H1 (cell line): ENCODE measurements around the gene WNT5A. TPM values are rescaled to one million over a fixed set of nuclear protein-coding genes. Genes with fewer than 3 reads are reported as not detected.

Experiments used
- CTCF ChIA-PET: fragments of 300-600 bp; sonication (Branson Sonifier 250); formaldehyde crosslinking; loops from one replicate; lab custom pipeline; 2021; ENCODE audit not compliant: partially characterized antibody; lab: Charles Lee
- POLR2A ChIA-PET: fragments of 300-600 bp; sonication (Branson Sonifier 250); formaldehyde crosslinking; loops from one replicate; lab custom pipeline; 2021; ENCODE audit warnings: inconsistent platforms; ENCODE audit not compliant: partially characterized antibody; lab: Charles Lee
- DNase-seq, 2 experiments: peaks; one replicate each; pipeline versions ENCODE4 v3.0.0 to v3.0.0-alpha.2; 2010 to 2022; ENCODE audit warnings: low spot score in 2 of 2, low read depth in 1 of 2, mixed read lengths in 1 of 2
- FAIRE-seq: peaks from 2 replicates; lab custom pipeline; 2011; peaks lifted over from hg19 to GRCh38; lab: Jason Lieb, UNC
- H2AFZ ChIP-seq: 2 replicates; pipeline ENCODE4 v1.8.1; 2012; ENCODE audit warnings: low read length, inconsistent platforms
- H2AK5ac ChIP-seq: 2 replicates; pipeline ENCODE4 v1.6.1; 2013; ENCODE audit warnings: low read depth, low read length
- H2BK120ac ChIP-seq: replicated peaks from 2 replicates; pipeline ENCODE3; 2013; ENCODE audit warnings: low read depth, low read length, inconsistent platforms
- H2BK12ac ChIP-seq: 2 replicates; pipeline ENCODE4 v1.6.1; 2013; ENCODE audit warnings: low read depth, low read length
- H2BK15ac ChIP-seq: 2 replicates; pipeline ENCODE4 v1.6.1; 2013; ENCODE audit warnings: low read length
- H2BK20ac ChIP-seq: 2 replicates; pipeline ENCODE4 v1.6.1; 2013; ENCODE audit warnings: low read length
- H2BK5ac ChIP-seq: 2 replicates; pipeline ENCODE4 v1.6.1; 2013; ENCODE audit warnings: low read depth, low read length
- H3K14ac ChIP-seq: 2 replicates; pipeline ENCODE4 v1.6.1; 2013; ENCODE audit warnings: inconsistent platforms; ENCODE audit not compliant: insufficient read length
- H3K18ac ChIP-seq: 2 replicates; pipeline ENCODE4 v1.6.1; 2013; ENCODE audit warnings: low read length; ENCODE audit errors: extremely low read depth
- H3K23ac ChIP-seq: 2 replicates; pipeline ENCODE4 v1.6.1; 2013; ENCODE audit warnings: inconsistent platforms; ENCODE audit not compliant: insufficient read length
- H3K23me2 ChIP-seq: 2 replicates; pipeline ENCODE4 v1.6.1; 2013; ENCODE audit warnings: low read depth, low read length
- H3K27ac ChIP-seq: 2 replicates; pipeline ENCODE4 v1.6.1; 2011; ENCODE audit warnings: low read depth, low read length, inconsistent platforms
- H3K27me3 ChIP-seq, 4 experiments: replicated peaks in 1 of 4; 1 replicate in 1 of 4; 2 replicates in 3 of 4; pipeline versions ENCODE4 v1.6.1 to v1.8.1; 2011 to 2013; ENCODE audit warnings: low read length in 3 of 4, mild to moderate bottlenecking in 3 of 4, inconsistent platforms in 2 of 4, mixed read lengths in 2 of 4, moderate library complexity in 1 of 4; ENCODE audit not compliant: control insufficient read depth in 3 of 4, insufficient read depth in 3 of 4; ENCODE audit errors: extremely low read depth in 1 of 4
- H3K36me3 ChIP-seq, 4 experiments: 2 replicates each; pipeline versions ENCODE4 v1.6.1 to v1.8.1; 2011 to 2013; ENCODE audit warnings: mild to moderate bottlenecking in 4 of 4, low read length in 3 of 4, moderate library complexity in 2 of 4, control low read depth in 1 of 4, inconsistent platforms in 1 of 4; ENCODE audit not compliant: insufficient read depth in 4 of 4, control insufficient read depth in 2 of 4
- H3K4ac ChIP-seq: replicated peaks from 2 replicates; pipeline ENCODE3; 2013; ENCODE audit warnings: low read length, low read depth, mixed read lengths, inconsistent platforms; ENCODE audit not compliant: insufficient read length
- H3K4me1 ChIP-seq, 4 experiments: replicated peaks in 1 of 4; 1 replicate in 1 of 4; 2 replicates in 3 of 4; pipeline versions ENCODE4 v1.6.1 to v1.8.1; 2011 to 2013; ENCODE audit warnings: low read length in 3 of 4, inconsistent platforms in 2 of 4, mixed read lengths in 1 of 4; ENCODE audit not compliant: insufficient read depth in 4 of 4, control insufficient read depth in 3 of 4
- H3K4me2 ChIP-seq, 2 experiments: 2 replicates each; pipeline versions ENCODE4 v1.6.1 to v1.8.1; 2011 to 2013; ENCODE audit warnings: low read depth in 2 of 2, low read length in 2 of 2, control low read depth in 1 of 2, inconsistent platforms in 1 of 2, mild to moderate bottlenecking in 1 of 2; ENCODE audit not compliant: insufficient read depth in 1 of 2
- H3K4me3 ChIP-seq, 4 experiments: fragments of 200-600, 300-600 bp in 1 of 4; sonication (generic), shearing (Covaris generic), sonication (Bioruptor Twin) in 1 of 4; 2 replicates each; pipeline versions ENCODE4 v1.5.1 to v1.8.1; 2011 to 2016; ENCODE audit warnings: low read length in 4 of 4, low read depth in 3 of 4, control low read depth in 2 of 4, inconsistent platforms in 2 of 4, mild to moderate bottlenecking in 2 of 4, mixed read lengths in 1 of 4, moderate library complexity in 1 of 4; ENCODE audit not compliant: insufficient read depth in 2 of 4; ENCODE audit errors: extremely low read depth in 1 of 4
- H3K56ac ChIP-seq: replicated peaks from 2 replicates; pipeline ENCODE3; 2013; ENCODE audit warnings: low read depth, mild to moderate bottlenecking, mixed read lengths, low read length, inconsistent platforms; ENCODE audit not compliant: insufficient read length
- H3K79me1 ChIP-seq: 2 replicates; pipeline ENCODE4 v1.6.1; 2013; ENCODE audit warnings: low read depth, low read length, control low read depth
- H3K79me2 ChIP-seq, 2 experiments: 2 replicates each; pipeline versions ENCODE4 v1.6.1 to v1.8.1; 2012 to 2013; ENCODE audit warnings: low read length in 2 of 2, mild to moderate bottlenecking in 2 of 2, inconsistent platforms in 1 of 2; ENCODE audit not compliant: insufficient read depth in 2 of 2, control insufficient read depth in 1 of 2
- H3K9ac ChIP-seq, 4 experiments: replicated peaks in 1 of 4; 1 replicate in 1 of 4; 2 replicates in 3 of 4; pipeline versions ENCODE4 v1.6.1 to v1.8.1; 2011 to 2013; ENCODE audit warnings: low read depth in 3 of 4, low read length in 3 of 4, control low read depth in 2 of 4, mild to moderate bottlenecking in 2 of 4, moderate library complexity in 2 of 4, inconsistent platforms in 1 of 4; ENCODE audit errors: extremely low read depth in 1 of 4
- H3K9me3 ChIP-seq, 2 experiments: 2 replicates each; pipeline versions ENCODE4 v1.6.1 to v1.8.1; 2012 to 2013; ENCODE audit warnings: mild to moderate bottlenecking in 2 of 2, moderate library complexity in 2 of 2, control low read depth in 1 of 2, inconsistent platforms in 1 of 2, low read depth in 1 of 2, low read length in 1 of 2, mixed read lengths in 1 of 2; ENCODE audit not compliant: insufficient read depth in 2 of 2
- H4K20me1 ChIP-seq, 2 experiments: replicated peaks in 1 of 2; 2 replicates each; pipeline versions ENCODE3 to v1.8.1; 2011 to 2013; ENCODE audit warnings: inconsistent platforms in 2 of 2, low read length in 2 of 2, mild to moderate bottlenecking in 1 of 2; ENCODE audit not compliant: insufficient read depth in 2 of 2, control insufficient read depth in 1 of 2
- H4K5ac ChIP-seq: 2 replicates; pipeline ENCODE4 v1.6.1; 2013; ENCODE audit warnings: low read length, low read depth, mixed read lengths, inconsistent platforms; ENCODE audit not compliant: insufficient read length
- H4K8ac ChIP-seq: 2 replicates; pipeline ENCODE4 v1.8.0; 2013; ENCODE audit warnings: mild to moderate bottlenecking, moderate library complexity, low read length, inconsistent platforms; ENCODE audit not compliant: insufficient read depth; ENCODE audit errors: extremely low read depth
- H4K91ac ChIP-seq: replicated peaks from 2 replicates; pipeline ENCODE3; 2013; ENCODE audit warnings: low read length, mixed read lengths, inconsistent platforms; ENCODE audit not compliant: insufficient read length
- BCL11A ChIP-seq, 2 experiments: IDR thresholded peaks; one replicate each; pipeline ENCODE4 v1.6.1; 2011; ENCODE audit warnings: low read depth in 2 of 2, low read length in 2 of 2, mild to moderate bottlenecking in 2 of 2
- WGBS, 2 experiments: shearing (Covaris generic) in 1 of 2; methylation state at CpG; one replicate each; pipeline versions ENCODE4 v1.1.6 to v1.1.7; 2013 to 2015; ENCODE audit warnings: low lambda C conversion rate in 2 of 2, mixed read lengths in 2 of 2, inconsistent platforms in 1 of 2, low coverage in 1 of 2, missing lambda C conversion rate in 1 of 2; ENCODE audit not compliant: insufficient replicate concordance in 2 of 2, insufficient coverage in 1 of 2, insufficient read length in 1 of 2; ENCODE audit errors: extremely low coverage in 1 of 2, missing lambda C conversion rate in 1 of 2; 5-methylcytosine and 5-hydroxymethylcytosine counted together
- polyA plus RNA-seq, 7 experiments: library from polyadenylated mRNA; depleted of rRNA in 3 of 7; stranded (reverse) in 5 of 7; unstranded in 2 of 7; fragments of >200 nt in 5 of 7; fragments of 200-250 nt in 2 of 7; gene quantifications; 1 replicate in 5 of 7; 2 replicates in 1 of 7; 4 replicates in 1 of 7; pipeline versions ENCODE4 v1.2.1 to v1.2.3, GENCODE V29; 2011 to 2013; ENCODE audit warnings: missing spikeins in 2 of 7, mixed read lengths in 2 of 7
- total RNA-seq: library from RNA; stranded (reverse); fragmentation: NEBNext Ultra II Directional; extraction: Animal tissue kit (Norgen Biotek cat#: 25700); gene quantifications from 2 replicates; pipeline ENCODE4 v1.2.1, GENCODE V29; 2021

Gene WNT5A
- total and polyA plus RNA-seq, 2 of the 8 experiments (the other 6 are each of a cell fraction or from before 2014, with no cell fraction given) = 3.9 to 5.6 TPM

GRCh38 chr3:55416331-55416821, 70.7 kb downstream of the WNT5A start:
- Histone ChIP-seq H3K27me3 (peaks cover 0 to 1% (median 0%) of the 10 kb centered on the region in 4 experiments; a peak in 1 of 7 replicates), H4K8ac (no peak overlapping the region), H2BK120ac (no peak overlapping the region), H3K4me1 (no peaks in the 10 kb centered on the region), H3K9ac (no peak overlapping the region), H2AK5ac (no peak overlapping the region), H4K5ac (no peak overlapping the region), H3K14ac (no peak overlapping the region), H3K23me2 (no peaks in the 10 kb centered on the region), H2BK15ac (no peak overlapping the region), H2AFZ (no peak overlapping the region), H3K79me2 (no peaks in the 10 kb centered on the region), H2BK12ac (no peak overlapping the region), H3K4me3 (no peak overlapping the region), H2BK5ac (no peak overlapping the region), H3K23ac (no peak overlapping the region), H3K4me2 (no peak overlapping the region), H3K4ac (no peak overlapping the region), H3K9me3 (peaks cover 0 to 2% of the 10 kb centered on the region in 2 experiments; a peak in 1 of 4 replicates), H3K27ac (no peak overlapping the region), H3K36me3 (no peaks in the 10 kb centered on the region), H4K20me1 (no peaks in the 10 kb centered on the region), H4K91ac (no peak overlapping the region), H2BK20ac (no peak overlapping the region), H3K18ac (no peak overlapping the region), H3K79me1 (no peaks in the 10 kb centered on the region), H3K56ac (no peak overlapping the region)
- ChIA-PET CTCF (interaction anchor here (0.7 to 1.0 kb wide), 4 partner anchors 9 to 305 kb away, joined by 3 to 9 read pairs (median 4); no protein-coding TSS in a partner anchor), POLR2A (interaction anchor here (0.6 kb wide), 1 partner anchor 74 kb away, joined by 4 read pairs; no protein-coding TSS in a partner anchor)
- WGBS, 2 experiments = 88% methylated on average over 3 of the region's 3 CpGs; no CpG with 5 or more reads in 1 of the 2 experiments
- FAIRE-seq (no peak), DNase-seq (no peak)
- TF ChIP-seq BCL11A (IDR thresholded peaks at IDR 0.05; ENCODE audit: low read depth in 2 of 2, low read length in 2 of 2) = no peak
- TF ChIP-seq, all 59 proteins: peak for 0
